Measurements from ENCODE around the gene SIPA1L3.

Gene SIPA1L3

GRCh38 chr19:38168637-38169036 lies 261.6 kb downstream of the SIPA1L3 start:
- Histone ChIP-seq H3K27me3 (ENCODE audit: insufficient read depth, low read length) (no peaks in the 10 kb centered on the region), H3K36me3 (ENCODE audit: insufficient read depth, low read length) (peaks cover 39% of the 10 kb centered on the region), H3K9me2 (ENCODE audit: low read depth, low read length) (no peaks in the 10 kb centered on the region), H2AFZ (ENCODE audit: low read length) (no peak overlapping the region), H3K79me2 (ENCODE audit: insufficient read depth, low read length) (no peaks in the 10 kb centered on the region), H3F3A (ENCODE audit: insufficient read depth, low read length) (no peaks in the 10 kb centered on the region), H3K4me1 (ENCODE audit: insufficient read depth, low read length, severe bottlenecking) (no peaks in the 10 kb centered on the region), H3K27ac (ENCODE audit: low read depth, low read length, poor library complexity, severe bottlenecking) (no peak overlapping the region), H3K4me2 (ENCODE audit: low read length) (no peak overlapping the region), H3K9me3 (ENCODE audit: low read length) (no peaks in the 10 kb centered on the region), H3K9ac (ENCODE audit: low read length) (no peak overlapping the region), H4K20me1 (ENCODE audit: insufficient read depth, low read length) (no peaks in the 10 kb centered on the region), H3K4me3 (ENCODE audit: low read depth, low read length, poor library complexity, severe bottlenecking) (no peak overlapping the region)
- TF ChIP-seq, protein P1, sequence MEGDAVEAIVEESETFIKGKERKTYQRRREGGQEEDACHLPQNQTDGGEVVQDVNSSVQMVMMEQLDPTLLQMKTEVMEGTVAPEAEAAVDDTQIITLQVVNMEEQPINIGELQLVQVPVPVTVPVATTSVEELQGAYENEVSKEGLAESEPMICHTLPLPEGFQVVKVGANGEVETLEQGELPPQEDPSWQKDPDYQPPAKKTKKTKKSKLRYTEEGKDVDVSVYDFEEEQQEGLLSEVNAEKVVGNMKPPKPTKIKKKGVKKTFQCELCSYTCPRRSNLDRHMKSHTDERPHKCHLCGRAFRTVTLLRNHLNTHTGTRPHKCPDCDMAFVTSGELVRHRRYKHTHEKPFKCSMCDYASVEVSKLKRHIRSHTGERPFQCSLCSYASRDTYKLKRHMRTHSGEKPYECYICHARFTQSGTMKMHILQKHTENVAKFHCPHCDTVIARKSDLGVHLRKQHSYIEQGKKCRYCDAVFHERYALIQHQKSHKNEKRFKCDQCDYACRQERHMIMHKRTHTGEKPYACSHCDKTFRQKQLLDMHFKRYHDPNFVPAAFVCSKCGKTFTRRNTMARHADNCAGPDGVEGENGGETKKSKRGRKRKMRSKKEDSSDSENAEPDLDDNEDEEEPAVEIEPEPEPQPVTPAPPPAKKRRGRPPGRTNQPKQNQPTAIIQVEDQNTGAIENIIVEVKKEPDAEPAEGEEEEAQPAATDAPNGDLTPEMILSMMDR (IDR thresholded peaks at IDR 0.05; ENCODE audit: low read length), result no peak
- TF ChIP-seq EZH2 (IDR thresholded peaks at IDR 0.05; ENCODE audit: borderline replicate concordance, low read length), result no peak

- H2AFZ ChIP-seq (ENCODE audit: low read length), result no peak overlapping the region
- H4K20me1 ChIP-seq (ENCODE audit: insufficient read depth, low read length), result no peaks in the 10 kb centered on the region
- no peaks in the 10 kb centered on the region for H3K27me3 ChIP-seq (ENCODE audit: insufficient read depth, low read length)
- no peak overlapping the region for H3K4me2 ChIP-seq (ENCODE audit: low read length)
- H3K9me2 ChIP-seq (ENCODE audit: low read depth, low read length), result no peaks in the 10 kb centered on the region
- H3K36me3 ChIP-seq (ENCODE audit: insufficient read depth, low read length), result peaks cover 23% of the 10 kb centered on the region
- no peaks in the 10 kb centered on the region for H3F3A ChIP-seq (ENCODE audit: insufficient read depth, low read length)
- H3K4me1 ChIP-seq (ENCODE audit: insufficient read depth, low read length, severe bottlenecking), result no peaks in the 10 kb centered on the region
- H3K27ac ChIP-seq (ENCODE audit: low read depth, low read length, poor library complexity, severe bottlenecking), result no peak overlapping the region
- no peak for TF ChIP-seq EZH2 (IDR thresholded peaks at IDR 0.05; ENCODE audit: borderline replicate concordance, low read length)
- TF ChIP-seq, protein P1 (IDR thresholded peaks at IDR 0.05; ENCODE audit: low read length), result no peak
- H3K9me3 ChIP-seq (ENCODE audit: low read length), result no peaks in the 10 kb centered on the region
- H3K4me3 ChIP-seq (ENCODE audit: low read depth, low read length, poor library complexity, severe bottlenecking), result no peak overlapping the region
- no peak overlapping the region for H3K9ac ChIP-seq (ENCODE audit: low read length)
- no peaks in the 10 kb centered on the region for H3K79me2 ChIP-seq (ENCODE audit: insufficient read depth, low read length)
Observed at GRCh38 chr19:38170334-38170733, 263.3 kb downstream of the SIPA1L3 start.

DNA sequence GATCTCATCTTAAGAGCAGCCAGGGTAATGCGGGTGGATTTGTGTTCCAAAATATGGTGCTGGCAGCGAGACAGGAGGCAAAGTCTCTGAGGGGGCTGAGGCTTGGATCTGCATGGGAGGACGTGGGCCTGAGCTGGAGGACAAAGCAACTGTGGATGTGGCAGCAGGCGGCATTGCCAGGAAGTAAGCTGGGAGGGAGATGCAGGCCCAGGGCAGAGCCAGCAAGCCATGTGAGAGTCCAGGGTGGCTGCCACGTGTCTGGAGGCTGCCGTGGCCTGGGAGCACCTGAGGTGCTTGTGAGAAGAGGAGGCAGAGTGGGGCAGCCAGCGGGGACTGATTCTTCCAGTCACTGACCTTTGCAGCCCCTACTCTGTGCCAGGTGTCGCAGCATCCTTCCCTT lies 265.0 kb downstream of the SIPA1L3 start:
- H3K79me2 ChIP-seq (ENCODE audit: insufficient read depth, low read length), result no peaks in the 10 kb centered on the region
- no peak overlapping the region for H3K4me2 ChIP-seq (ENCODE audit: low read length)
- TF ChIP-seq EZH2 (IDR thresholded peaks at IDR 0.05; ENCODE audit: borderline replicate concordance, low read length), result no peak
- H3F3A ChIP-seq (ENCODE audit: insufficient read depth, low read length), result no peaks in the 10 kb centered on the region
- no peaks in the 10 kb centered on the region for H3K27me3 ChIP-seq (ENCODE audit: insufficient read depth, low read length)
- H3K4me3 ChIP-seq (ENCODE audit: low read depth, low read length, poor library complexity, severe bottlenecking), result no peak overlapping the region
- H4K20me1 ChIP-seq (ENCODE audit: insufficient read depth, low read length), result no peaks in the 10 kb centered on the region
- no peak overlapping the region for H2AFZ ChIP-seq (ENCODE audit: low read length)
- H3K27ac ChIP-seq (ENCODE audit: low read depth, low read length, poor library complexity, severe bottlenecking), result no peak overlapping the region
- no peaks in the 10 kb centered on the region for H3K4me1 ChIP-seq (ENCODE audit: insufficient read depth, low read length, severe bottlenecking)
- peaks cover 16% of the 10 kb centered on the region; the same call in 1 of the 2 replicates for H3K36me3 ChIP-seq (ENCODE audit: insufficient read depth, low read length)
- no peaks in the 10 kb centered on the region for H3K9me2 ChIP-seq (ENCODE audit: low read depth, low read length)
- H3K9me3 ChIP-seq (ENCODE audit: low read length), result no peaks in the 10 kb centered on the region
- H3K9ac ChIP-seq (ENCODE audit: low read length), result no peak overlapping the region

DNA sequence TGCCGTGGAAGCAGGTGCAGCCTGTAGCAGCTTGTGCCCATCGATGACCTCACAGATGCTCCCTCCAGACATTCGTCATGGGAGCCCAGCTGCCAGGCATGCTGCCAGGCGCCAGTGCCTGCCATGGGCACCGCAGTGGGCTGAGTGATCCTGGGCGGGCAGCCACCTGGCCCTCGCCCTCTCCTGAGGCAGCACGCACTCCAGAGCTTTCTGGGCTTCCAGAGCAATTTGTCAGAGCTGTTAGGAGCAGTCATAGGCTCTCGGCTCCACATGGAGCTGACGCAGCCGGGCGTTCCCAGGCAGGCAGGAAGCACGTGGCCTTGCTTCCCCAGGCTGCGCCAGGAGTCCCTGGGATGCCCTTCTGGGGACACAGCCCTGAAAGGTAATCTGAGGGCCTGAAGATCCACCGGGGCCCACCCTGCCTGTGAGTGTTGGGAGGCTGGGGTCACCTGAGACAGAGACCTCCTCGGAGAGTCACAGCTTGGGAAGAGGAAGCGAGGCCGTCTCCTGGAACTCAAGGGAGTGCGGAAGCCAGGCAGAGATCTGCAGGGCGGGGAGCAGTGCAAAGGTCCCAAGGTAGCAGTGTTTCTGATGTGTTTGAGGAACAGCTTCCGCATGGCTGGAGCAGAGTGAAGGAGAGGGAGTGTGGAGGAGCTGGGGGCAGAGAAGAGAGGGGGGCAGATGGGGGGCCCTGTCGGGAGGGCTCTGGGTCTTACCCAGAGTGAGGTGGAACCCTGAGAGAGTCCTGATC lies 266.5 kb downstream of the SIPA1L3 start:
- TF ChIP-seq, protein P1 (IDR thresholded peaks at IDR 0.05; ENCODE audit: low read length), result no peak
- no peak for TF ChIP-seq EZH2 (IDR thresholded peaks at IDR 0.05; ENCODE audit: borderline replicate concordance, low read length)
- Histone ChIP-seq H3K9ac (ENCODE audit: low read length) (no peak overlapping the region), H3K9me3 (ENCODE audit: low read length) (no peaks in the 10 kb centered on the region), H2AFZ (ENCODE audit: low read length) (no peak overlapping the region), H3K9me2 (ENCODE audit: low read depth, low read length) (no peaks in the 10 kb centered on the region), H3K79me2 (ENCODE audit: insufficient read depth, low read length) (no peaks in the 10 kb centered on the region), H3K27me3 (ENCODE audit: insufficient read depth, low read length) (no peaks in the 10 kb centered on the region), H3K4me3 (ENCODE audit: low read depth, low read length, poor library complexity, severe bottlenecking) (no peak overlapping the region), H4K20me1 (ENCODE audit: insufficient read depth, low read length) (no peaks in the 10 kb centered on the region), H3K4me2 (ENCODE audit: low read length) (no peak overlapping the region), H3K27ac (ENCODE audit: low read depth, low read length, poor library complexity, severe bottlenecking) (no peak overlapping the region), H3K36me3 (ENCODE audit: insufficient read depth, low read length) (peaks cover 12% of the 10 kb centered on the region; the same call in 1 of the 2 replicates), H3F3A (ENCODE audit: insufficient read depth, low read length) (no peaks in the 10 kb centered on the region), H3K4me1 (ENCODE audit: insufficient read depth, low read length, severe bottlenecking) (no peaks in the 10 kb centered on the region)

All from OCI-LY1 (cell line).